Measurements from ENCODE around the gene FAM83F. TPM values are rescaled to one million over a fixed set of nuclear protein-coding genes. Genes with fewer than 3 reads are reported as not detected.
A peak's percentile ranks its signal among the peaks of the same experiment; 100 is the strongest.

The FAM83F gene
- total RNA-seq, 1 experiment from 2014 or later = 43.1 TPM

DNA sequence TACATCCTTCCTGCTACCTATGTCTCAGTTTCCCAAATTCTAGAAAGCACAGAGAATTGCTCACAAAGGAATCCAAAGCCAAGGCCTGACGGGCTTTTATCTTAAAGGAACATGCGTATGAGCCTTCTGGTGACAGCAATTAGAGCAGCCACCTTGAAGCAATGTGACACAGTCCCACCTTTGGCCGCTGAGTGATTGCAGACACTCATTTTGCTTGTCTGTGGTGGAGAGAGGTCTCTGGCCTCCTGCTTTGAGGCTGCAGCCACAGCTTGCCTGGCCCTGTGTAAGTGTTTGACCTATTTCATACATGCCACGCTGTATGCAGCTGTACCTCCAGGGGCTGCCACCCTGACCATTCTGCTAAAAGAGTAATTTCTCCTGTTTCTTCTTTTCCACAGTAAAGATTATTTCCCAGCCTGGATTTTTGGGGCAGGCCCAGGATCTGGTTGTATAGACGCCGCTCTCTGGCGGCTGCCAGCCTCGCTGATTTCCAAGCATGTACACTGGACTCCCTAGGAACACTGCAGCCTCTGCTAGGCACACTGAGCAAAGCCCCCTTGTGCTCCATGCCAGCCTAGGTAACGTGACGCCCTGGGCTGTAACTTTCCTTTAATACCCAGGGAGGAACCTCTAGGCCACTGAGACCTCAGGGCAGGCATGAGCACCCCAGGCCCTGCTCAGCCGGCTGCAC, 35.7 kb upstream of the FAM83F start (continued):
- no peak for TF ChIP-seq AR (CRISPR knock-in tag; IDR thresholded peaks at IDR 0.05)
- no peak for TF ChIP-seq NR2C2 (CRISPR knock-in tag; IDR thresholded peaks at IDR 0.05)
- no peak for TF ChIP-seq ATF2 (CRISPR knock-in tag; IDR thresholded peaks at IDR 0.05; ENCODE audit: borderline replicate concordance, low read depth)

DNA sequence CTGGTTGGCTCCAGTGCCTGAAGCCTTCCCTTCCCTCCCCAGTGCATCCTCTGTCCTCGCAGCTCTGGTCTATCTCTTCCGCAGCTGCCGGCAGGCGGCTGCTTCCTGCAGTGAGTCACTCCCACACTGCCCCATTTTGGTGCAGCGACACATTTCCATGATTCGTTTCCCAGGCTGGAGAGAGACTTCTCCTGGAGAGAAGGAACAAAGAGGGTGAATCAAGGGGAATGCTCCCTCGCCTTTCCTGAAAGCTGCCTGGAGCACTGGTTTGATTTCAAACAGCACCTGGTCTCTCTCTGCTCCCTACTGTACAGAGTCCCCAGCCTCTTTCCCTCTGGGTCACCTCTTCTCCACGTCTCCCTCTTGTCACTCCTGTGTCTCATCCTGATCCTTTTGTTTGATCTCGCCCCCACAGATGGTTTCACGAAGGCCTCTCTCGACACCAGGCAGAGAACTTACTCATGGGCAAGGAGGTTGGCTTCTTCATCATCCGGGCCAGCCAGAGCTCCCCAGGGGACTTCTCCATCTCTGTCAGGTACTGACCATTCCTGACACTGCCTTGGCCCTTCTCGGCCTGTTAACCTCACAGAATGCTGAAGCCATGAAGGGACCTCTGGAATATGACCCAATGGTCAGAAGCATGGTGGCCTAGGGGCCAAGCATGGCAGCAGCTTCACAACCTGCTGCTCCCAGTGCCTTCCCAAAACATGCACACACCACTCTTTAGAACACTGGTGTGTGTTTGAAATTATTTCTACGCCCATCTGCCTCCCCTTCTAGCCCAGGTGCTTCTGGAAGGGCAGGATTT, 34.9 kb upstream of the FAM83F start, which contains the start of gene TMA7B:
TSS of gene TMA7B (plus strand) at position 758 of the 808 bp plus-strand sequence. CDS start 3,978 bp downstream, outside the sequence.
- DNase-seq (ENCODE audit: low spot score) = peak; percentile 31
- Mint-ChIP-seq H3K4me1 (peaks cover 38% of the 10 kb centered on the region), H3K36me3 (no peaks in the 10 kb centered on the region), H3K9me3 (peaks cover 5% of the 10 kb centered on the region; the same call in 1 of the 2 replicates), H3K4me3 (no peak within 1 kb of the TSS), H3K27ac (peak within 1 kb of the TSS; percentile 37; the same call in 1 of the 2 replicates), H3K27me3 (ENCODE audit: low read depth) (peaks cover 11% of the 10 kb centered on the region)
- TF ChIP-seq ZNF138 (CRISPR knock-in tag; conservative IDR thresholded peaks at IDR 0.05) (0 out of 2 replicates have a peak, but pooled peaks have one; percentile 51), ATF3 (CRISPR knock-in tag; conservative IDR thresholded peaks at IDR 0.05) (no peak)
- POLR2A ChIA-PET = interaction anchor here (0.6 to 0.8 kb wide), 2 partner anchors 12 to 113 kb away, joined by 3 to 13 read pairs; no protein-coding TSS in a partner anchor
- ATAC-seq = peak; percentile 96
- CTCF ChIA-PET = interaction anchor here (1.0 to 1.7 kb wide), 5 partner anchors 18 to 77 kb away, joined by 3 to 8 read pairs (median 5); no protein-coding TSS in a partner anchor

GRCh38 chr22:39960791-39961746, 33.7 kb upstream of the FAM83F start:
- H3K27ac Mint-ChIP-seq = no peak overlapping the region
- peaks cover 11% of the 10 kb centered on the region for H3K27me3 Mint-ChIP-seq (ENCODE audit: low read depth)
- peaks cover 5% of the 10 kb centered on the region; the same call in 1 of the 2 replicates for H3K9me3 Mint-ChIP-seq
- CTCF ChIA-PET = interaction anchor here (0.7 to 1.7 kb wide), 4 partner anchors 28 to 66 kb away, joined by 3 to 7 read pairs (median 3); no protein-coding TSS in a partner anchor
- H3K36me3 Mint-ChIP-seq = no peaks in the 10 kb centered on the region
- H3K4me1 Mint-ChIP-seq = peaks cover 31% of the 10 kb centered on the region
- POLR2A ChIA-PET = no interaction called here
- no peak overlapping the region for H3K4me3 Mint-ChIP-seq
- no peak for ATAC-seq
- DNase-seq (ENCODE audit: low spot score) = no peak
- TF ChIP-seq NR3C1 (CRISPR knock-in tag; conservative IDR thresholded peaks at IDR 0.05; ENCODE audit: low read depth) = no peak
- no peak for TF ChIP-seq SMAD4 (CRISPR knock-in tag; IDR thresholded peaks at IDR 0.05)
- TF ChIP-seq MXD4 (CRISPR knock-in tag; IDR thresholded peaks at IDR 0.05; ENCODE audit: borderline replicate concordance) = no peak
- TF ChIP-seq HMGXB4 (CRISPR knock-in tag; IDR thresholded peaks at IDR 0.05) = no peak
- no peak for TF ChIP-seq ZNF425 (CRISPR knock-in tag; conservative IDR thresholded peaks at IDR 0.05)
- TF ChIP-seq, protein P1, sequence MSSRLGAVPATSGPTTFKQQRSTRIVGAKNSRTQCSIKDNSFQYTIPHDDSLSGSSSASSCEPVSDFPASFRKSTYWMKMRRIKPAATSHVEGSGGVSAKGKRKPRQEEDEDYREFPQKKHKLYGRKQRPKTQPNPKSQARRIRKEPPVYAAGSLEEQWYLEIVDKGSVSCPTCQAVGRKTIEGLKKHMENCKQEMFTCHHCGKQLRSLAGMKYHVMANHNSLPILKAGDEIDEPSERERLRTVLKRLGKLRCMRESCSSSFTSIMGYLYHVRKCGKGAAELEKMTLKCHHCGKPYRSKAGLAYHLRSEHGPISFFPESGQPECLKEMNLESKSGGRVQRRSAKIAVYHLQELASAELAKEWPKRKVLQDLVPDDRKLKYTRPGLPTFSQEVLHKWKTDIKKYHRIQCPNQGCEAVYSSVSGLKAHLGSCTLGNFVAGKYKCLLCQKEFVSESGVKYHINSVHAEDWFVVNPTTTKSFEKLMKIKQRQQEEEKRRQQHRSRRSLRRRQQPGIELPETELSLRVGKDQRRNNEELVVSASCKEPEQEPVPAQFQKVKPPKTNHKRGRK (CRISPR knock-in tag; IDR thresholded peaks at IDR 0.05; ENCODE audit: borderline replicate concordance) = no peak
- no peak for TF ChIP-seq IRF1 (CRISPR knock-in tag; IDR thresholded peaks at IDR 0.05)

Data from WTC11 (cell line).